ENCODE measurements around the gene PAOX.

- TF ChIP-seq CTCF (IDR thresholded peaks at IDR 0.05), result no peak
- TF ChIP-seq EZH2 (IDR thresholded peaks at IDR 0.05; ENCODE audit: borderline replicate concordance, insufficient read depth, low read depth, low read length, poor library complexity, severe bottlenecking), result no peak
Observed at GRCh38 chr10:133391249-133391635, 12.2 kb downstream of the PAOX start.
